MCF 10A (cell line): ENCODE measurements around the gene BCKDK. TPM values are rescaled to one million over a fixed set of nuclear protein-coding genes. Genes with fewer than 3 reads are reported as not detected.
A peak's percentile ranks its signal among the peaks of the same experiment; 100 is the strongest.

Source experiments
- BruUV-seq: library from RNA; stranded (reverse); fragments of 400-500 nt; replicated peaks from 2 replicates; lab custom pipeline; 2021; lab: Mats Ljungman, UMichigan
- CTCF ChIA-PET: fragments of 300-600 bp; sonication (Branson Sonifier 250); formaldehyde crosslinking; extraction: SDS; loops from one replicate; lab custom pipeline; 2021; ENCODE audit warnings: antibody characterized with exemption, inconsistent platforms; lab: Yijun Ruan, JAX
- POLR2A ChIA-PET: fragments of 300-600, 350-650 bp; sonication (Branson Sonifier 250); formaldehyde crosslinking; extraction: SDS; loops from one replicate; lab custom pipeline; 2020; ENCODE audit warnings: antibody characterized with exemption, inconsistent platforms; lab: Yijun Ruan, JAX
- DNase-seq: peaks from one replicate; pipeline ENCODE4 v3.0.0-alpha.2; 2018; ENCODE audit not compliant: unreplicated experiment
- H3K27ac Mint-ChIP-seq: one replicate; pipeline ENCODE4 v1.8.0; 2022; ENCODE audit warnings: mild to moderate bottlenecking, low read depth, mixed read lengths; ENCODE audit not compliant: unreplicated experiment
- H3K27me3 Mint-ChIP-seq: one replicate; pipeline ENCODE4 v1.8.0; 2022; ENCODE audit warnings: mixed read lengths; ENCODE audit not compliant: insufficient read depth, unreplicated experiment
- H3K36me3 Mint-ChIP-seq: one replicate; pipeline ENCODE4 v1.8.0; 2022; ENCODE audit warnings: mild to moderate bottlenecking, moderate library complexity, mixed read lengths; ENCODE audit not compliant: insufficient read depth, unreplicated experiment
- H3K4me1 Mint-ChIP-seq: one replicate; pipeline ENCODE4 v1.8.0; 2022; ENCODE audit warnings: mixed read lengths; ENCODE audit not compliant: insufficient read depth, unreplicated experiment
- H3K4me3 Mint-ChIP-seq: one replicate; pipeline ENCODE4 v1.8.0; 2022; ENCODE audit warnings: mild to moderate bottlenecking, moderate library complexity, mixed read lengths; ENCODE audit not compliant: unreplicated experiment
- H3K9me3 Mint-ChIP-seq: one replicate; pipeline ENCODE4 v1.8.0; 2022; ENCODE audit warnings: mixed read lengths; ENCODE audit not compliant: unreplicated experiment
- intact Hi-C: fragments of 100-400 bp; cut with micrococcal nuclease; formaldehyde crosslinking; loops from 2 replicates; pipeline ENCODE4 v1.14.1; 2022
- total RNA-seq: library from RNA; stranded (reverse); gene quantifications from 2 replicates; pipeline ENCODE4 v1.2.3, GENCODE V29; 2022
- TF ChIP-seq, protein P1 (sequence below): fragments of 200-600 bp; IDR thresholded peaks from one replicate; pipeline ENCODE4 v1.8.0; 2022; ENCODE audit warnings: antibody characterized with exemption, mild to moderate bottlenecking; ENCODE audit not compliant: unreplicated experiment

Gene BCKDK
- total RNA-seq, 1 experiment from 2014 or later = 41.0 TPM

DNA sequence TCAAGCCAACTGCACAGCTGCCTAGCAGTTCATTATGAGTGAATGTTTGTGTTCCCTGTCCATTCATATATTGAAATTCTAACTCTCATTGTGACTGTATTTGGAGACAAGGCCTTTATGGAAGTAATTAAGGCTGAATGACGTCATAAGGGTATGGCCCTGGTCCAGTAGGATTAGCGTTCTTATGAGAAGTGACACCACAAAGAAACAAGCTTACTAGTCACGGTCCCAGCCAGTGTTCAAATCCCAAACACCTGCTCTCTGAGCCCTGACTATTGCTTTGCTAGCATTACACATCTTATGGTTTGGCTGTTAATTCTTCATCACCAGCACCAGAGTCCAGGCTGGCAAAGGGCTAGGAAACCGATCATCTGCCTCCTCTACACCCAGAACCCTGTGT, 36.3 kb upstream of the BCKDK start:
- intact Hi-C loops = loop anchor here (2.0 kb wide), 1 partner anchor 75 kb away; no protein-coding TSS in a partner anchor
- POLR2A ChIA-PET = interaction anchor here (0.7 to 5.5 kb wide), 9 partner anchors 9 to 387 kb away, joined by 3 to 78 read pairs (median 13); partner anchors contain the start of genes FUS, HSD3B7, STX4 and VKORC1
- Mint-ChIP-seq H3K27me3 (no peaks in the 10 kb centered on the region), H3K27ac (peak overlapping the region; percentile 97), H3K4me3 (peak overlapping the region; percentile 97), H3K36me3 (peaks cover 16% of the 10 kb centered on the region), H3K4me1 (peaks cover 30% of the 10 kb centered on the region), H3K9me3 (no peaks in the 10 kb centered on the region)
- CTCF ChIA-PET = interaction anchor here (0.6 to 2.0 kb wide), 4 partner anchors 8 to 214 kb away, joined by 3 to 6 read pairs (median 4); no protein-coding TSS in a partner anchor
- DNase-seq = peak; percentile 11
- TF ChIP-seq, protein P1, sequence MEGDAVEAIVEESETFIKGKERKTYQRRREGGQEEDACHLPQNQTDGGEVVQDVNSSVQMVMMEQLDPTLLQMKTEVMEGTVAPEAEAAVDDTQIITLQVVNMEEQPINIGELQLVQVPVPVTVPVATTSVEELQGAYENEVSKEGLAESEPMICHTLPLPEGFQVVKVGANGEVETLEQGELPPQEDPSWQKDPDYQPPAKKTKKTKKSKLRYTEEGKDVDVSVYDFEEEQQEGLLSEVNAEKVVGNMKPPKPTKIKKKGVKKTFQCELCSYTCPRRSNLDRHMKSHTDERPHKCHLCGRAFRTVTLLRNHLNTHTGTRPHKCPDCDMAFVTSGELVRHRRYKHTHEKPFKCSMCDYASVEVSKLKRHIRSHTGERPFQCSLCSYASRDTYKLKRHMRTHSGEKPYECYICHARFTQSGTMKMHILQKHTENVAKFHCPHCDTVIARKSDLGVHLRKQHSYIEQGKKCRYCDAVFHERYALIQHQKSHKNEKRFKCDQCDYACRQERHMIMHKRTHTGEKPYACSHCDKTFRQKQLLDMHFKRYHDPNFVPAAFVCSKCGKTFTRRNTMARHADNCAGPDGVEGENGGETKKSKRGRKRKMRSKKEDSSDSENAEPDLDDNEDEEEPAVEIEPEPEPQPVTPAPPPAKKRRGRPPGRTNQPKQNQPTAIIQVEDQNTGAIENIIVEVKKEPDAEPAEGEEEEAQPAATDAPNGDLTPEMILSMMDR = no peak
- no TSS peak for BruUV-seq

DNA sequence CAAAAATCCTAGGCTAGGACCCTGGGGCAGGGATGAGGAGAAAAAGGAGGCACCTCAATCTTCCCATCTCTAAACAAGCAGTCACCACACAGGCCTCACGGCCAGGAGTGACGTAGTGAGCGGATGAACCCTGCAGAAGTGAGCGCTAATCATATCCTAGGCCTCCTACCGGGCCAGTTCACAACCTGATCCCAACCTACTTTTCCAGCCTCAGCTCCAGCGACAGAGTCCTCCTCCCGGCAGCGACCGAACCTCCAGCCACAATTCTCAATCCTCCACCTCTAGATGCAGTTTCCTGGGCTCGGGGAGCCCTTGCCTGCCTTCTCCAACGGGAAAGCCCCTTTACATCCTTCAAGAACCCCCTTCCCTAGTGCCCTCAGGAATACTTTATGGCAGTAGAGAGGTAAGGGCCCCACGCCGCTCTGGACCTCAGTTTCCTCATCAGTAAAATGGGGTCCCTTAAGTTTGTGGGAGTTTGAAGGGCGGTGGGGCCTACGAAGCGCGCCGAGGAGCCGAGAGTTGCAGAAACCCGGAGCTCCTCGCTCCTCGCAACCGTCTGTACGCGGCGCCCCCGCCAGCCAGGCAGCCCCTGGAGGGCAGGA, 35.5 kb upstream of the BCKDK start:
- Mint-ChIP-seq H3K36me3 (peaks cover 22% of the 10 kb centered on the region), H3K27ac (peak overlapping the region; percentile 97), H3K9me3 (no peaks in the 10 kb centered on the region), H3K27me3 (no peaks in the 10 kb centered on the region), H3K4me3 (peak overlapping the region; percentile 97), H3K4me1 (peaks cover 30% of the 10 kb centered on the region)
- CTCF ChIA-PET = interaction anchor here (0.6 to 2.0 kb wide), 9 partner anchors 9 to 131 kb away, joined by 3 to 8 read pairs (median 3); partner anchors contain the start of genes FUS and HSD3B7
- no TSS peak for BruUV-seq
- TF ChIP-seq, protein P1 = no peak
- POLR2A ChIA-PET = interaction anchor here (0.6 to 5.5 kb wide), 24 partner anchors 8 to 386 kb away, joined by 3 to 78 read pairs (median 8); partner anchors contain the start of genes FUS, HSD3B7, KAT8 and PRSS8
- intact Hi-C loops = loop anchor here (1.0 to 2.0 kb wide), 5 partner anchors 20 to 87 kb away; partner anchors contain the start of genes HSD3B7 and STX4
- peak; percentile 17 for DNase-seq

GRCh38 chr16:31073142-31073969, 34.8 kb upstream of the BCKDK start:
- CTCF ChIA-PET = interaction anchor here (0.6 to 2.0 kb wide), 12 partner anchors 12 to 423 kb away, joined by 3 to 8 read pairs (median 4); partner anchors contain the start of genes FUS and HSD3B7
- peak; percentile 90 for DNase-seq
- H3K9me3 Mint-ChIP-seq = no peaks in the 10 kb centered on the region
- peak overlapping the region; percentile 97 for H3K4me3 Mint-ChIP-seq
- peak overlapping the region; percentile 97 for H3K27ac Mint-ChIP-seq
- POLR2A ChIA-PET = interaction anchor here (0.6 to 5.5 kb wide), 38 partner anchors 9 to 423 kb away, joined by 3 to 78 read pairs (median 5); partner anchors contain the start of genes ARMC5, FUS, HSD3B7 and KAT8
- H3K4me1 Mint-ChIP-seq = peaks cover 27% of the 10 kb centered on the region
- H3K27me3 Mint-ChIP-seq = no peaks in the 10 kb centered on the region
- BruUV-seq = no TSS peak
- peaks cover 24% of the 10 kb centered on the region for H3K36me3 Mint-ChIP-seq
- intact Hi-C loops = loop anchor here (1.0 to 2.0 kb wide), 5 partner anchors 21 to 88 kb away; partner anchors contain the start of genes HSD3B7 and STX4
- TF ChIP-seq, protein P1 = no peak
